ENCODE data around the gene SNRNP35.

SNRNP35 gene

DNA sequence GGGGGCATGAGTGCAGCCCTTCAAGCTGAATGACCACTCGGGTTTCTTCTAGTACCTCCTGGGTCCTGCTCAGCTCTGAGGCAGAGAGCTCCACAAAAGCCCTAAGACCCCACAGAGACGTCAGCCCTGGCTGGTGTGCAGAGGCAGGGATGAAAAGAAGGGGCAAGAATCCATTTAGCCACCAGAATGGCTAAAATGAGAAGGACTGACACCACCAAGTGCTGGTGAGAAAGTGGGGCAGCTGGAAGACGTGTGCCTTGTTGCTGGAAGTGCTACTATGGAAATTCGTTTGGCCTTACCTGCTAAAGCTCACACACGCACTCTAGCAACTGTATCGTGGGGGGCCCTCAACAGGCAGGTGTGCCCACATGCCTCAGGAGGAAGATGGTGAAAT, 48.9 kb downstream of the SNRNP35 start:
- TF ChIP-seq, protein P1, sequence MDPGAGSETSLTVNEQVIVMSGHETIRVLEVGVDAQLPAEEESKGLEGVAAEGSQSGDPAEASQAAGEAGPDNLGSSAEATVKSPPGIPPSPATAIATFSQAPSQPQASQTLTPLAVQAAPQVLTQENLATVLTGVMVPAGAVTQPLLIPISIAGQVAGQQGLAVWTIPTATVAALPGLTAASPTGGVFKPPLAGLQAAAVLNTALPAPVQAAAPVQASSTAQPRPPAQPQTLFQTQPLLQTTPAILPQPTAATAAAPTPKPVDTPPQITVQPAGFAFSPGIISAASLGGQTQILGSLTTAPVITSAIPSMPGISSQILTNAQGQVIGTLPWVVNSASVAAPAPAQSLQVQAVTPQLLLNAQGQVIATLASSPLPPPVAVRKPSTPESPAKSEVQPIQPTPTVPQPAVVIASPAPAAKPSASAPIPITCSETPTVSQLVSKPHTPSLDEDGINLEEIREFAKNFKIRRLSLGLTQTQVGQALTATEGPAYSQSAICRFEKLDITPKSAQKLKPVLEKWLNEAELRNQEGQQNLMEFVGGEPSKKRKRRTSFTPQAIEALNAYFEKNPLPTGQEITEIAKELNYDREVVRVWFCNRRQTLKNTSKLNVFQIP (CRISPR knock-in tag; IDR thresholded peaks at IDR 0.05; ENCODE audit: borderline replicate concordance, low read depth), result no peak
- TF ChIP-seq ESRRG (CRISPR knock-in tag; IDR thresholded peaks at IDR 0.05), result no peak
- TF ChIP-seq BACH2 (CRISPR knock-in tag; IDR thresholded peaks at IDR 0.05; ENCODE audit: borderline replicate concordance), result no peak
- no peak for TF ChIP-seq ISL1 (CRISPR knock-in tag; IDR thresholded peaks at IDR 0.05)
- TF ChIP-seq, protein P2, sequence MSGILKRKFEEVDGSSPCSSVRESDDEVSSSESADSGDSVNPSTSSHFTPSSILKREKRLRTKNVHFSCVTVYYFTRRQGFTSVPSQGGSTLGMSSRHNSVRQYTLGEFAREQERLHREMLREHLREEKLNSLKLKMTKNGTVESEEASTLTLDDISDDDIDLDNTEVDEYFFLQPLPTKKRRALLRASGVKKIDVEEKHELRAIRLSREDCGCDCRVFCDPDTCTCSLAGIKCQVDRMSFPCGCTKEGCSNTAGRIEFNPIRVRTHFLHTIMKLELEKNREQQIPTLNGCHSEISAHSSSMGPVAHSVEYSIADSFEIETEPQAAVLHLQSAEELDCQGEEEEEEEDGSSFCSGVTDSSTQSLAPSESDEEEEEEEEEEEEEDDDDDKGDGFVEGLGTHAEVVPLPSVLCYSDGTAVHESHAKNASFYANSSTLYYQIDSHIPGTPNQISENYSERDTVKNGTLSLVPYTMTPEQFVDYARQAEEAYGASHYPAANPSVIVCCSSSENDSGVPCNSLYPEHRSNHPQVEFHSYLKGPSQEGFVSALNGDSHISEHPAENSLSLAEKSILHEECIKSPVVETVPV (CRISPR knock-in tag; IDR thresholded peaks at IDR 0.05), result no peak
- no peak for TF ChIP-seq ZFP30 (CRISPR knock-in tag; IDR thresholded peaks at IDR 0.05)
- TF ChIP-seq GLIS3 (CRISPR knock-in tag; IDR thresholded peaks at IDR 0.05), result no peak
- TF ChIP-seq ZNF8 (CRISPR knock-in tag; IDR thresholded peaks at IDR 0.05), result no peak
- TF ChIP-seq, protein P3, sequence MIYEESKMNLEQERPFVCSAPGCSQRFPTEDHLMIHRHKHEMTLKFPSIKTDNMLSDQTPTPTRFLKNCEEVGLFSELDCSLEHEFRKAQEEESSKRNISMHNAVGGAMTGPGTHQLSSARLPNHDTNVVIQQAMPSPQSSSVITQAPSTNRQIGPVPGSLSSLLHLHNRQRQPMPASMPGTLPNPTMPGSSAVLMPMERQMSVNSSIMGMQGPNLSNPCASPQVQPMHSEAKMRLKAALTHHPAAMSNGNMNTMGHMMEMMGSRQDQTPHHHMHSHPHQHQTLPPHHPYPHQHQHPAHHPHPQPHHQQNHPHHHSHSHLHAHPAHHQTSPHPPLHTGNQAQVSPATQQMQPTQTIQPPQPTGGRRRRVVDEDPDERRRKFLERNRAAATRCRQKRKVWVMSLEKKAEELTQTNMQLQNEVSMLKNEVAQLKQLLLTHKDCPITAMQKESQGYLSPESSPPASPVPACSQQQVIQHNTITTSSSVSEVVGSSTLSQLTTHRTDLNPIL (CRISPR knock-in tag; IDR thresholded peaks at IDR 0.05; ENCODE audit: low read depth), result no peak
- TF ChIP-seq, protein P4, sequence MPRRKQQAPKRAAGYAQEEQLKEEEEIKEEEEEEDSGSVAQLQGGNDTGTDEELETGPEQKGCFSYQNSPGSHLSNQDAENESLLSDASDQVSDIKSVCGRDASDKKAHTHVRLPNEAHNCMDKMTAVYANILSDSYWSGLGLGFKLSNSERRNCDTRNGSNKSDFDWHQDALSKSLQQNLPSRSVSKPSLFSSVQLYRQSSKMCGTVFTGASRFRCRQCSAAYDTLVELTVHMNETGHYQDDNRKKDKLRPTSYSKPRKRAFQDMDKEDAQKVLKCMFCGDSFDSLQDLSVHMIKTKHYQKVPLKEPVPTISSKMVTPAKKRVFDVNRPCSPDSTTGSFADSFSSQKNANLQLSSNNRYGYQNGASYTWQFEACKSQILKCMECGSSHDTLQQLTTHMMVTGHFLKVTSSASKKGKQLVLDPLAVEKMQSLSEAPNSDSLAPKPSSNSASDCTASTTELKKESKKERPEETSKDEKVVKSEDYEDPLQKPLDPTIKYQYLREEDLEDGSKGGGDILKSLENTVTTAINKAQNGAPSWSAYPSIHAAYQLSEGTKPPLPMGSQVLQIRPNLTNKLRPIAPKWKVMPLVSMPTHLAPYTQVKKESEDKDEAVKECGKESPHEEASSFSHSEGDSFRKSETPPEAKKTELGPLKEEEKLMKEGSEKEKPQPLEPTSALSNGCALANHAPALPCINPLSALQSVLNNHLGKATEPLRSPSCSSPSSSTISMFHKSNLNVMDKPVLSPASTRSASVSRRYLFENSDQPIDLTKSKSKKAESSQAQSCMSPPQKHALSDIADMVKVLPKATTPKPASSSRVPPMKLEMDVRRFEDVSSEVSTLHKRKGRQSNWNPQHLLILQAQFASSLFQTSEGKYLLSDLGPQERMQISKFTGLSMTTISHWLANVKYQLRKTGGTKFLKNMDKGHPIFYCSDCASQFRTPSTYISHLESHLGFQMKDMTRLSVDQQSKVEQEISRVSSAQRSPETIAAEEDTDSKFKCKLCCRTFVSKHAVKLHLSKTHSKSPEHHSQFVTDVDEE (CRISPR knock-in tag; IDR thresholded peaks at IDR 0.05), result no peak
- TF ChIP-seq RARB (CRISPR knock-in tag; IDR thresholded peaks at IDR 0.05), result no peak
- TF ChIP-seq ZNF565 (CRISPR knock-in tag; conservative IDR thresholded peaks at IDR 0.05; ENCODE audit: low read depth), result no peak
- no peak for TF ChIP-seq OSR1 (CRISPR knock-in tag; IDR thresholded peaks at IDR 0.05)
- no peak for TF ChIP-seq CSDC2 (CRISPR knock-in tag; IDR thresholded peaks at IDR 0.05)
- TF ChIP-seq TOX (CRISPR knock-in tag; IDR thresholded peaks at IDR 0.05; ENCODE audit: borderline replicate concordance), result no peak
- no peak for TF ChIP-seq ZC3H10 (CRISPR knock-in tag; IDR thresholded peaks at IDR 0.05)
- TF ChIP-seq PPARA (CRISPR knock-in tag; IDR thresholded peaks at IDR 0.05; ENCODE audit: borderline replicate concordance), result no peak
- no peak for TF ChIP-seq ZFP3 (CRISPR knock-in tag; IDR thresholded peaks at IDR 0.05)
- no peak for TF ChIP-seq SNAI2 (CRISPR knock-in tag; IDR thresholded peaks at IDR 0.05)
- ATAC-seq, result no peak

DNA sequence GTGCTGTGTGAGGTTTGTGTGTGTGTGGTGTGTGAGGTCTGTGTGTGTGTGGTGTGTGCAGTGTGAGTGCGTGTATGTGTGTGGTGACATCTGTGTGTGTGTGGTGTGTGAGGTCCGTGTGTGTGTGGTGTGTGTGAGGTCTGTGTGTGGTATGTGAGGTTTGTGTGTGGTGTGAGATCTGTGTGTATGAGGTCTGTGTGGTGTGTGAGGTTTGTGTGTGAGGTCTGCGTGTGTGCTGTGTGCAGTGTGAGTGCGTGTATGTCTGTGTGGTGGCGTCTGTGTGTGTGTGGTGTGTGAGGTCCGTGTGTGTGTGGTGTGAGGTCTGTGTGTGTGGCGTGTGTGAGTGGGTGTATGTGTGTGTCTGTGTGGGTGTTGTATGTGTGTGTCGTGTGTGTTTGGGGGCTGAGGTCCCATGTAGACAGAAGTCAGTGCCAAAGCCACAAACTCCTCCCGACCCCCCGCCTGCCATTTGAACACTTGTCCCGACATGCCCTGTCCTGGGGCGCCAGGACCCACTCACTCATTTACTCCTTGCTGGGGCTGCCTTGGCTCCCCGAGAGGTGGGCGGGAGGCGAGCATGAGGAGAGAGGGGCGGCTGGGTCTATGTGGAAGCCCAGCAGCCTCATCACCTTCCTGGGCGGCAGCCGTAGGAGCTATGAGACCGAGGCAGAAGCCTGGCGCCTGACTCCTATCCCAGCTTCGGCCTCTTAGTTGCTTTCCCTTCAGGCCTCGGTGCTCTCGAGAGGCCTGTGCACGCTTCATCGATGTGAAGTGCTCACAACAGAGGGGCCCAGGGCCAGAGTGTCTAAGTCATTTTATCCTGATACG, 55.1 kb downstream of the SNRNP35 start:
- ATAC-seq, result no peak; the same call in 1 of the 3 replicates
- TF ChIP-seq, protein P2 (CRISPR knock-in tag; IDR thresholded peaks at IDR 0.05), result no peak
- TF ChIP-seq ZNF8 (CRISPR knock-in tag; IDR thresholded peaks at IDR 0.05) (no peak), ZFP3 (CRISPR knock-in tag; IDR thresholded peaks at IDR 0.05) (no peak), ZC3H10 (CRISPR knock-in tag; IDR thresholded peaks at IDR 0.05) (no peak), PPARA (CRISPR knock-in tag; IDR thresholded peaks at IDR 0.05; ENCODE audit: borderline replicate concordance) (no peak), ESRRG (CRISPR knock-in tag; IDR thresholded peaks at IDR 0.05) (no peak), ISL1 (CRISPR knock-in tag; IDR thresholded peaks at IDR 0.05) (no peak), ZNF565 (CRISPR knock-in tag; conservative IDR thresholded peaks at IDR 0.05; ENCODE audit: low read depth) (no peak), TCF4 (CRISPR knock-in tag; IDR thresholded peaks at IDR 0.05; ENCODE audit: borderline replicate concordance) (no peak), ZNF70 (CRISPR knock-in tag; IDR thresholded peaks at IDR 0.05) (no peak), GLIS3 (CRISPR knock-in tag; IDR thresholded peaks at IDR 0.05) (no peak)
- TF ChIP-seq, protein P5, sequence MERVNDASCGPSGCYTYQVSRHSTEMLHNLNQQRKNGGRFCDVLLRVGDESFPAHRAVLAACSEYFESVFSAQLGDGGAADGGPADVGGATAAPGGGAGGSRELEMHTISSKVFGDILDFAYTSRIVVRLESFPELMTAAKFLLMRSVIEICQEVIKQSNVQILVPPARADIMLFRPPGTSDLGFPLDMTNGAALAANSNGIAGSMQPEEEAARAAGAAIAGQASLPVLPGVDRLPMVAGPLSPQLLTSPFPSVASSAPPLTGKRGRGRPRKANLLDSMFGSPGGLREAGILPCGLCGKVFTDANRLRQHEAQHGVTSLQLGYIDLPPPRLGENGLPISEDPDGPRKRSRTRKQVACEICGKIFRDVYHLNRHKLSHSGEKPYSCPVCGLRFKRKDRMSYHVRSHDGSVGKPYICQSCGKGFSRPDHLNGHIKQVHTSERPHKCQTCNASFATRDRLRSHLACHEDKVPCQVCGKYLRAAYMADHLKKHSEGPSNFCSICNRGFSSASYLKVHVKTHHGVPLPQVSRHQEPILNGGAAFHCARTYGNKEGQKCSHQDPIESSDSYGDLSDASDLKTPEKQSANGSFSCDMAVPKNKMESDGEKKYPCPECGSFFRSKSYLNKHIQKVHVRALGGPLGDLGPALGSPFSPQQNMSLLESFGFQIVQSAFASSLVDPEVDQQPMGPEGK (CRISPR knock-in tag; IDR thresholded peaks at IDR 0.05; ENCODE audit: borderline replicate concordance), result no peak
- TF ChIP-seq, protein P3 (CRISPR knock-in tag; IDR thresholded peaks at IDR 0.05; ENCODE audit: low read depth), result no peak
